Measurements from ENCODE around the gene FGF11. TPM values are rescaled to one million over a fixed set of nuclear protein-coding genes. Genes with fewer than 3 reads are reported as not detected.
"Not testable (repeated sequence)": the region's sequence is repeated elsewhere in the genome, so short reads cannot be mapped to it uniquely, and the experiment has no call there.

FGF11 gene
- total RNA-seq, 1 donor, result 3.9 TPM

GRCh38 chr17:7479213-7480088 lies 40.1 kb downstream of the FGF11 start, which contains the start of gene ZBTB4:
ZBTB4 (minus strand) TSS chr17:7479631; CDS start chr17:7466801, 12,830 bp downstream.
- DNase-seq (ENCODE audit: low read depth), result peak; percentile 51
- TF ChIP-seq, protein P1, sequence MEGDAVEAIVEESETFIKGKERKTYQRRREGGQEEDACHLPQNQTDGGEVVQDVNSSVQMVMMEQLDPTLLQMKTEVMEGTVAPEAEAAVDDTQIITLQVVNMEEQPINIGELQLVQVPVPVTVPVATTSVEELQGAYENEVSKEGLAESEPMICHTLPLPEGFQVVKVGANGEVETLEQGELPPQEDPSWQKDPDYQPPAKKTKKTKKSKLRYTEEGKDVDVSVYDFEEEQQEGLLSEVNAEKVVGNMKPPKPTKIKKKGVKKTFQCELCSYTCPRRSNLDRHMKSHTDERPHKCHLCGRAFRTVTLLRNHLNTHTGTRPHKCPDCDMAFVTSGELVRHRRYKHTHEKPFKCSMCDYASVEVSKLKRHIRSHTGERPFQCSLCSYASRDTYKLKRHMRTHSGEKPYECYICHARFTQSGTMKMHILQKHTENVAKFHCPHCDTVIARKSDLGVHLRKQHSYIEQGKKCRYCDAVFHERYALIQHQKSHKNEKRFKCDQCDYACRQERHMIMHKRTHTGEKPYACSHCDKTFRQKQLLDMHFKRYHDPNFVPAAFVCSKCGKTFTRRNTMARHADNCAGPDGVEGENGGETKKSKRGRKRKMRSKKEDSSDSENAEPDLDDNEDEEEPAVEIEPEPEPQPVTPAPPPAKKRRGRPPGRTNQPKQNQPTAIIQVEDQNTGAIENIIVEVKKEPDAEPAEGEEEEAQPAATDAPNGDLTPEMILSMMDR (IDR thresholded peaks at IDR 0.05; ENCODE audit: insufficient read depth, low read depth, low read length), result no peak
- H3K4me3 ChIP-seq (ENCODE audit: low read depth, low read length), result peak within 1 kb of the TSS; percentile 75

DNA sequence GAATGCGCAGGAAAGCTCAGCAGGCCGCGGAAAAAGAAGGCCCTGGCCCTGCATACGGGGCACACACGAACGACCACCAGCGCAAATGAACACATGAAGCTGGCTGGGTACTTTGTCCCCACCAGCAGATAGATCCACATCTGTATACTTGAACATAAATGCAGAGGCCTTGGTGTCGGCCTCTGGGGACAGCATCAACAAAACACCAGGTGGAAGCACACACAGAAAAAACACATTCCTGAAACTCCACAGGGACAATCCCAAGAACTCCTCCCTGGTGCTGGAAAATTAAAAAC lies 40.7 kb downstream of the FGF11 start:
- no peak for DNase-seq (ENCODE audit: low read depth)
- H3K4me3 ChIP-seq (ENCODE audit: low read depth, low read length), result peak overlapping the region; percentile 75
- TF ChIP-seq, protein P1 (IDR thresholded peaks at IDR 0.05; ENCODE audit: insufficient read depth, low read depth, low read length), result no peak

- H3K4me3 ChIP-seq (ENCODE audit: low read depth, low read length); DNase-seq (ENCODE audit: low read depth): not testable (repeated sequence)
Measured at GRCh38 chr17:7481275-7481674, 42.0 kb downstream of the FGF11 start, which contains the start of gene SLC35G6. SLC35G6 (plus strand) TSS chr17:7481446; CDS start chr17:7481517, 71 bp downstream.

- DNase-seq (ENCODE audit: low read depth); H3K4me3 ChIP-seq (ENCODE audit: low read depth, low read length): not testable (repeated sequence)
Measured at GRCh38 chr17:7481842-7482741, 42.8 kb downstream of the FGF11 start.

DNA sequence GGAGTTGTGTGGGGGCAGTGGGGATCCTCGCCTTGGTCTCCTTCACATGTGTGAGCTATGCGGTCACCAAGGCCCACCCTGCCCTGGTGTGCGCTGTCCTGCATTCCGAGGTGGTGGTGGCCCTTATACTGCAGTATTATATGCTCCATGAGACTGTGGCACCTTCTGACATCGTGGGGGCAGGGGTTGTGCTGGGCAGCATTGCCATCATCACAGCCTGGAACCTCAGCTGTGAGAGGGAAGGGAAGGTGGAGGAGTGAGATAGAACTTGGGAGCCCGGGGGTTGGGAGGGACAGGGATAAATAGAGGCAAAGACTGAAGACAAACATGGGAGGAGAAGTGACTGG lies 43.4 kb downstream of the FGF11 start:
- not testable (repeated sequence) for DNase-seq (ENCODE audit: low read depth)
- peak overlapping the region; percentile 62 for H3K4me3 ChIP-seq (ENCODE audit: low read depth, low read length)

GRCh38 chr17:7483255-7484066 lies 44.1 kb downstream of the FGF11 start:
- TF ChIP-seq, protein P1 (IDR thresholded peaks at IDR 0.05; ENCODE audit: insufficient read depth, low read depth, low read length), result no peak
- peak; percentile 98 for DNase-seq (ENCODE audit: low read depth)
- H3K4me3 ChIP-seq (ENCODE audit: low read depth, low read length), result peak overlapping the region; percentile 62

DNA sequence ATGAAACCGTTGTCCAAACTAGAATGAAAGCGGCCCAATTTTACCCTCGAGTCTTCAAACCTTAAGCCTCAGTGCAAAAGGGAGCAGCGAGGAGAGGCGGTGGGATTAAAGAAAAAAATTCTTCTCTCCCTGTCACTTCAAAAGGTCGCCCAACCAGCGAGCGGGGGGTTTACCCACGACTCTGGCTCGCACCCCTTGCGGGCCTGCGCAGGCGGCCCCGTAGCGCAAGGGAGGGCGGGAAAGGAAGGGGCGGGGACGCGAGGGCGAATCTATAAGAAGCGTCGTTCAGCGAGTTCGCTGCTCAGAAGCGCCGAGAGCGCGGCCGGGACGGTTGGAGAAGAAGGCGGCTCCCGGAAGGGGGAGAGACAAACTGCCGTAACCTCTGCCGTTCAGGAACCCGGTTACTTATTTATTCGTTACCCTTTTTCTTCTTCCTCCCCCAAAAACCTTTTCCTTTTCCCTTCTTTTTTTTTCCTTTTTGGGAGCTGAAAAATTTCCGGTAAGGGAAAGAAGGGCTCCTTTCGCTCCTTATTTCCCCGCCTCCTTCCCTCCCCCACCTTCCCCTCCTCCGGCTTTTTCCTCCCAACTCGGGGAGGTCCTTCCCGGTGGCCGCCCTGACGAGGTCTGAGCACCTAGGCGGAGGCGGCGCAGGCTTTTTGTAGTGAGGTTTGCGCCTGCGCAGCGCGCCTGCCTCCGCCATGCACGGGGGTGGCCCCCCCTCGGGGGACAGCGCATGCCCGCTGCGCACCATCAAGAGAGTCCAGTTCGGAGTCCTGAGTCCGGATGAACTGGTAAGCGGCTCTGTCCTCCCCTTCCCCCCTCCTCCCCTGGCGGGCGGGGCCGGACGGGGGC lies 45.0 kb downstream of the FGF11 start, which contains the start of gene POLR2A:
TSS of gene POLR2A (plus strand) at position 300 of the 852 bp plus-strand sequence.
- DNase-seq (ENCODE audit: low read depth), result peak; percentile 98
- H3K4me3 ChIP-seq (ENCODE audit: low read depth, low read length), result peak within 1 kb of the TSS; percentile 62
- TF ChIP-seq, protein P1 (IDR thresholded peaks at IDR 0.05; ENCODE audit: insufficient read depth, low read depth, low read length), result no peak
